ENCODE measurements around the gene GPR31. TPM values are rescaled to one million over a fixed set of nuclear protein-coding genes. Genes with fewer than 3 reads are reported as not detected.

GPR31 gene
- total and polyA plus RNA-seq, 2 of the 4 experiments (the other 2 are of a cell fraction) = not detected

DNA sequence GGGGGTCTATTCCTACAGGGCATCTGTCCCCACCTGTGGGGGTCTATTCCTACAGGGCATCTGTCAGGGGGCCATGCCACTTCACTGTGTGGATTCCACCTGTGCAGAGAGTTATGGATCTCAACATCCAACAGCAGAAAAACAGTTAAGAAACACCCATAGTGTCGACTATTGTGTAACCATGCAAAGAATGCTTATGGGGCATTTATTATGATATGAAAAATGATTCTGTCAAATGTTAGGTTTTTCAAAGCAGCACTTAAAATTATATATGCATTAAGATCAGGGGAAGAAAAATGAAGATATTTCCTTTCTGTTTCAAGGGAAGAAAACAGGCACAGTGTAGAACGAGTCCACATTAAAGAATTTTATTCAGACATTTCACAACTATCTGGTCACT, 2.9 kb downstream of the GPR31 start:
- Histone ChIP-seq H3K9me1 (ENCODE audit: insufficient read depth, low read length) (no peaks in the 10 kb centered on the region), H2BK15ac (ENCODE audit: low read depth, low read length) (no peak overlapping the region), H3K27ac (ENCODE audit: insufficient read depth, low read length) (no peak overlapping the region), H4K20me1 (ENCODE audit: insufficient read depth, low read length) (no peaks in the 10 kb centered on the region), H2BK5ac (ENCODE audit: low read depth, low read length, poor library complexity, severe bottlenecking) (no peak overlapping the region), H3K14ac (replicated peaks; ENCODE audit: low read depth, low read length) (no peak overlapping the region), H3K4me3 (ENCODE audit: insufficient read depth, low read depth, low read length) (no peak overlapping the region), H3K36me3 (ENCODE audit: control insufficient read depth, insufficient read depth, low read length) (no peaks in the 10 kb centered on the region), H4K91ac (ENCODE audit: insufficient read depth, low read depth, low read length) (no peak overlapping the region), H2BK20ac (ENCODE audit: low read depth, low read length) (no peak overlapping the region), H4K8ac (ENCODE audit: low read depth in 2 of 2, low read length in 2 of 2) (no peak overlapping the region), H3K27me3 (ENCODE audit: control insufficient read depth, insufficient read depth, low read length) (no peaks in the 10 kb centered on the region), H3K9ac (ENCODE audit: low read depth, low read length) (no peak overlapping the region), H2AFZ (replicated peaks; ENCODE audit: low read length, poor library complexity) (no peak overlapping the region), H2AK9ac (replicated peaks; ENCODE audit: low read depth, low read length, poor library complexity) (no peak overlapping the region), H3K4ac (ENCODE audit: low read depth, low read length) (no peak overlapping the region), H2AK5ac (ENCODE audit: low read depth, low read length) (no peak overlapping the region), H4K5ac (ENCODE audit: low read depth, low read length) (no peak overlapping the region), H2BK120ac (ENCODE audit: low read depth, low read length) (no peak overlapping the region), H3K9me3 (ENCODE audit: control insufficient read depth, insufficient read depth, low read length) (peaks cover 15% of the 10 kb centered on the region), H3K4me2 (ENCODE audit: low read depth, low read length) (no peak overlapping the region), H3K56ac (ENCODE audit: extremely low read depth, insufficient read depth, low read length) (no peak overlapping the region), H3K18ac (ENCODE audit: low read depth, low read length) (no peak overlapping the region), H3K23ac (ENCODE audit: low read depth, low read length) (no peak overlapping the region), H3K79me1 (ENCODE audit: low read depth in 1 of 2, low read length in 2 of 2) (no peaks in the 10 kb centered on the region), H3K4me1 (ENCODE audit: control insufficient read depth, insufficient read depth, low read length) (no peaks in the 10 kb centered on the region)
- intact Hi-C loops (cut with micrococcal nuclease) = no loop called here
- CTCF ChIA-PET = no interaction called here
- POLR2A ChIA-PET (ENCODE audit: unreplicated experiment) = no interaction called here
- no TSS peak for BruUV-seq (replicated peaks)
- TF ChIP-seq MXI1 (IDR thresholded peaks at IDR 0.05; ENCODE audit: borderline replicate concordance, low read depth, low read length) = no peak
- ATAC-seq (ENCODE audit: low read depth) (no peak), DNase-seq (no peak)
- dilution Hi-C loops (cut with HindIII; ENCODE audit: low sequenced_read_pairs, unreplicated experiment) = no loop called here
- in situ Hi-C loops (cut with MboI; ENCODE audit: low sequenced_read_pairs) = no loop called here
- no CpG with 5 or more reads among the region's 2 CpGs for WGBS, 2 experiments (ENCODE audit: extremely low coverage in 2 of 2, insufficient read length in 1 of 2)
